Measurements from ENCODE around the gene IVL. TPM values are rescaled to one million over a fixed set of nuclear protein-coding genes. Genes with fewer than 3 reads are reported as not detected.

IVL gene
- total RNA-seq, 2 donors from 2014 or later: not detected

DNA sequence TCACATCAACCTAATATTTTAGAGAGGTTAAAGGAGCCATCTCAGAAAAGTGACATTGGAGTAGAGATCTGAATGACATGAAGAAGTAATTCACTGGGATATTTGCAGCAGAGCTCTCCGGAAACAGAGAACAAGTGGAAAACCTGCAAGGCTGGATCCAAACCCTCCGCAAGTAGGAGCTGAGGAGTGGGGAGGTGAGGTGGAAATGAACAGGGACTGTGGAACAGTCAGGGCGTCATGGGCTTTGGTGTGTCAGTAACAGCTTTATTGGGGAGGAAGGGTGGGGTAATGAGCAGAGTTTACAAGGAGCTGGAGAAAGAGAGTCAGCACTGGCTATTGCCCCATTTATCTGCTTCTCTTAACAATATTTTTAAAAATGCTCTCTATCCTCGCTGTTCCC lies 9.3 kb upstream of the IVL start:
- Mint-ChIP-seq H3K4me1 (no peaks in the 10 kb centered on the region), H3K27ac (no peak overlapping the region), H3K36me3 (ENCODE audit: low read depth) (no peaks in the 10 kb centered on the region), H3K27me3 (ENCODE audit: insufficient read depth) (no peaks in the 10 kb centered on the region), H3K9me3 (peaks cover 92% of the 10 kb centered on the region), H3K4me3 (no peak overlapping the region)
- Histone ChIP-seq H3K27me3 (ENCODE audit: control insufficient read depth, insufficient read depth, low read length, poor library complexity, severe bottlenecking) (no peaks in the 10 kb centered on the region), H3K4me1 (ENCODE audit: control insufficient read depth, insufficient read depth, low read length) (no peaks in the 10 kb centered on the region), H3K4me3 (ENCODE audit: low read length) (no peak overlapping the region), H3K36me3 (ENCODE audit: control insufficient read depth, insufficient read depth, low read length) (no peaks in the 10 kb centered on the region), H3K9me3 (ENCODE audit: control insufficient read depth, low read length) (peaks cover 45% of the 10 kb centered on the region), H3K27ac (ENCODE audit: low read depth, low read length) (no peak overlapping the region), H3K9ac (ENCODE audit: extremely low read depth, low read length, poor library complexity, severe bottlenecking) (no peak overlapping the region)
- TF ChIP-seq, protein P1, sequence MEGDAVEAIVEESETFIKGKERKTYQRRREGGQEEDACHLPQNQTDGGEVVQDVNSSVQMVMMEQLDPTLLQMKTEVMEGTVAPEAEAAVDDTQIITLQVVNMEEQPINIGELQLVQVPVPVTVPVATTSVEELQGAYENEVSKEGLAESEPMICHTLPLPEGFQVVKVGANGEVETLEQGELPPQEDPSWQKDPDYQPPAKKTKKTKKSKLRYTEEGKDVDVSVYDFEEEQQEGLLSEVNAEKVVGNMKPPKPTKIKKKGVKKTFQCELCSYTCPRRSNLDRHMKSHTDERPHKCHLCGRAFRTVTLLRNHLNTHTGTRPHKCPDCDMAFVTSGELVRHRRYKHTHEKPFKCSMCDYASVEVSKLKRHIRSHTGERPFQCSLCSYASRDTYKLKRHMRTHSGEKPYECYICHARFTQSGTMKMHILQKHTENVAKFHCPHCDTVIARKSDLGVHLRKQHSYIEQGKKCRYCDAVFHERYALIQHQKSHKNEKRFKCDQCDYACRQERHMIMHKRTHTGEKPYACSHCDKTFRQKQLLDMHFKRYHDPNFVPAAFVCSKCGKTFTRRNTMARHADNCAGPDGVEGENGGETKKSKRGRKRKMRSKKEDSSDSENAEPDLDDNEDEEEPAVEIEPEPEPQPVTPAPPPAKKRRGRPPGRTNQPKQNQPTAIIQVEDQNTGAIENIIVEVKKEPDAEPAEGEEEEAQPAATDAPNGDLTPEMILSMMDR (conservative IDR thresholded peaks at IDR 0.05): no peak
- 56 to 63% methylated on average over 4 of the region's 4 CpGs for WGBS, 2 experiments (ENCODE audit: insufficient coverage in 1 of 2, insufficient read length in 1 of 2)
- DNase-seq: no peak

DNA sequence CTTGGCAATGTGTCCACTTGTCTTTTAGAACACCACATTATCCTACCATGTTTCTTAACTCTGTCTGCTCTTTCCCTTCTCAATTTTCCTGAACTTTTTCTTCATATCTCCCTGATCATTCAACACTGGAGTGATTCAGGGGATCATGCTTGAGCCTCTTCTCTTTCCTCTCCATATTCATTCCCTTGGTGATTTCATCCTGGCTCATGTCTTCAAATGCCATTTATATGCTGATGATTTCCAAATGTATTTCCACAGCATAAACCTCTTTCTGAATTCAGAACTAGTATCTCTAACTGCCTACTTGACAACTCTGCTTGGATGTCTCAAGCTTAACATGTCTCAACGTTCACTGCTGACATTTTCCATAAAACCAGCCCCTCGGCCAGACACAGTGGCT lies 8.5 kb upstream of the IVL start:
- no peaks in the 10 kb centered on the region for H3K36me3 ChIP-seq (ENCODE audit: control insufficient read depth, insufficient read depth, low read length)
- Mint-ChIP-seq H3K4me3 (no peak overlapping the region), H3K4me1 (no peaks in the 10 kb centered on the region), H3K27ac (no peak overlapping the region), H3K9me3 (peaks cover 92% of the 10 kb centered on the region), H3K27me3 (ENCODE audit: insufficient read depth) (no peaks in the 10 kb centered on the region), H3K36me3 (ENCODE audit: low read depth) (no peaks in the 10 kb centered on the region)
- no peak overlapping the region for H3K4me3 ChIP-seq (ENCODE audit: low read length)
- no peak overlapping the region for H3K27ac ChIP-seq (ENCODE audit: low read depth, low read length)
- H3K4me1 ChIP-seq (ENCODE audit: control insufficient read depth, insufficient read depth, low read length): no peaks in the 10 kb centered on the region
- H3K27me3 ChIP-seq (ENCODE audit: control insufficient read depth, insufficient read depth, low read length, poor library complexity, severe bottlenecking): no peaks in the 10 kb centered on the region
- TF ChIP-seq, protein P1 (conservative IDR thresholded peaks at IDR 0.05): no peak
- 29 to 54% methylated on average over 1 to 2 of the region's 2 CpGs for WGBS, 2 experiments (ENCODE audit: insufficient coverage in 1 of 2, insufficient read length in 1 of 2)
- DNase-seq: no peak
- H3K9me3 ChIP-seq (ENCODE audit: control insufficient read depth, low read length): peaks cover 45% of the 10 kb centered on the region
- H3K9ac ChIP-seq (ENCODE audit: extremely low read depth, low read length, poor library complexity, severe bottlenecking): no peak overlapping the region

DNA sequence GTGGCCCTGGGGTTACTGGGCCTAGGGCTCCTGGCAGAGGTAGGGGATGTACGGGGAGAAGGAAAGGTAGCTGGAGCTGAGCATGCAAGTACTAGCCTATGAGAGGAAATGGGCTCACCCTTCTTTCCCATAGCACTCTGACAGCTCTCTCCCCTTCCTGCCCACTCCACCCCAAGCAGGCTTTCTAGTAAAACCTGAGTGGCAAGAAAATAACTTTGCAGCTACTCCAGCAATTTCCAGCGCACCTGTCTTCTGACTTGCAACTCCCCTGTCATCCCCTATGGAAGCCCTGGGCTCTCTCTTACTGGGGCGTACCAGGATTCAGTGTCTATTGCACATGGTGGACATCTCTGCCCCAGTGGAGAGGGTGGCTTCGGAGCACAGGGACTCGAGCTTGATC lies 6.7 kb upstream of the IVL start:
- no peak for DNase-seq
- Mint-ChIP-seq H3K27ac (no peak overlapping the region), H3K4me3 (no peak overlapping the region), H3K36me3 (ENCODE audit: low read depth) (no peaks in the 10 kb centered on the region), H3K9me3 (peaks cover 93% of the 10 kb centered on the region), H3K4me1 (no peaks in the 10 kb centered on the region), H3K27me3 (ENCODE audit: insufficient read depth) (no peaks in the 10 kb centered on the region)
- Histone ChIP-seq H3K27ac (ENCODE audit: low read depth, low read length) (no peak overlapping the region), H3K4me1 (ENCODE audit: control insufficient read depth, insufficient read depth, low read length) (no peaks in the 10 kb centered on the region), H3K27me3 (ENCODE audit: control insufficient read depth, insufficient read depth, low read length, poor library complexity, severe bottlenecking) (no peaks in the 10 kb centered on the region), H3K4me3 (ENCODE audit: low read length) (no peak overlapping the region), H3K9me3 (ENCODE audit: control insufficient read depth, low read length) (peaks cover 27% of the 10 kb centered on the region), H3K36me3 (ENCODE audit: control insufficient read depth, insufficient read depth, low read length) (no peaks in the 10 kb centered on the region), H3K9ac (ENCODE audit: extremely low read depth, low read length, poor library complexity, severe bottlenecking) (no peak overlapping the region)
- TF ChIP-seq, protein P1 (conservative IDR thresholded peaks at IDR 0.05): no peak
- 67 to 75% methylated on average over 4 to 5 of the region's 5 CpGs for WGBS, 2 experiments (ENCODE audit: insufficient coverage in 1 of 2, insufficient read length in 1 of 2)

Data from endodermal cell (in vitro differentiated cells).